HG02763 (cell line): ENCODE results near the gene UTS2R.

Source experiments
- ATAC-seq: cut with Tn5 transposase; IDR thresholded peaks from one replicate; pipeline ENCODE4 v1.9.1; 2021; ENCODE audit warnings: mild to moderate bottlenecking, moderate library complexity; ENCODE audit not compliant: unreplicated experiment

Gene UTS2R

GRCh38 chr17:82371333-82372248, at the start of gene UTS2R:
TSS of gene UTS2R (plus strand) at chr17:82371765. CDS start at chr17:82374325, 2,560 bp downstream.
- no peak for ATAC-seq

- ATAC-seq: no peak
Observed at GRCh38 chr17:82321947-82322466, 49.6 kb upstream of the UTS2R start.

GRCh38 chr17:82322526-82323453, 48.8 kb upstream of the UTS2R start:
- no peak for ATAC-seq

- ATAC-seq: no peak
Observed at GRCh38 chr17:82323514-82324234, 47.9 kb upstream of the UTS2R start.

GRCh38 chr17:82324566-82325285, 46.8 kb upstream of the UTS2R start:
- no peak for ATAC-seq

GRCh38 chr17:82325286-82326180, 46.0 kb upstream of the UTS2R start:
- no peak for ATAC-seq

- ATAC-seq: no peak
Observed at GRCh38 chr17:82327289-82327688, 44.3 kb upstream of the UTS2R start.

GRCh38 chr17:82327757-82328140, 43.8 kb upstream of the UTS2R start:
- ATAC-seq: no peak

GRCh38 chr17:82328141-82328993, 43.2 kb upstream of the UTS2R start:
- no peak for ATAC-seq

- no peak for ATAC-seq
Observed at GRCh38 chr17:82328994-82329507, 42.5 kb upstream of the UTS2R start.

- ATAC-seq: no peak
Observed at GRCh38 chr17:82329683-82330321, 41.8 kb upstream of the UTS2R start.

GRCh38 chr17:82330322-82331239, 41.0 kb upstream of the UTS2R start:
- no peak for ATAC-seq

- ATAC-seq: no peak
Observed at GRCh38 chr17:82331345-82331939, 40.1 kb upstream of the UTS2R start.

- no peak for ATAC-seq
Observed at GRCh38 chr17:82332669-82333278, 38.8 kb upstream of the UTS2R start.
